BLaER1 (cell line): Measurements from ENCODE around the gene EEF1AKMT2.
"Not testable (repeated sequence)": the region's sequence is repeated elsewhere in the genome, so short reads cannot be mapped to it uniquely, and the experiment has no call there.

Experiments used
- H3K27ac ChIP-seq: shearing (Covaris generic); formaldehyde crosslinking; 2 replicates; pipeline ENCODE4 v1.8.1; 2022
- H3K27me3 ChIP-seq: shearing (Covaris generic); formaldehyde crosslinking; 2 replicates; pipeline ENCODE4 v1.8.1; 2022
- H3K36me3 ChIP-seq: shearing (Covaris generic); formaldehyde crosslinking; 2 replicates; pipeline ENCODE4 v1.8.1; 2022
- H3K4me1 ChIP-seq: shearing (Covaris generic); formaldehyde crosslinking; 2 replicates; pipeline ENCODE4 v1.8.1; 2022
- H3K4me2 ChIP-seq: shearing (Covaris generic); formaldehyde crosslinking; 2 replicates; pipeline ENCODE4 v1.8.1; 2022
- H3K4me3 ChIP-seq: shearing (Covaris generic); formaldehyde crosslinking; 2 replicates; pipeline ENCODE4 v1.8.1; 2022
- H3K9ac ChIP-seq: shearing (Covaris generic); formaldehyde crosslinking; 2 replicates; pipeline ENCODE4 v1.8.1; 2022
- H3K9me3 ChIP-seq: shearing (Covaris generic); formaldehyde crosslinking; 2 replicates; pipeline ENCODE4 v1.8.1; 2022
- H4K20me1 ChIP-seq: shearing (Covaris generic); formaldehyde crosslinking; 2 replicates; pipeline ENCODE4 v1.8.1; 2022
- Cebpa-rat ChIP-seq: shearing (Covaris generic); IDR thresholded peaks from 2 replicates; pipeline ENCODE4 v1.8.1; 2022

EEF1AKMT2 gene

DNA sequence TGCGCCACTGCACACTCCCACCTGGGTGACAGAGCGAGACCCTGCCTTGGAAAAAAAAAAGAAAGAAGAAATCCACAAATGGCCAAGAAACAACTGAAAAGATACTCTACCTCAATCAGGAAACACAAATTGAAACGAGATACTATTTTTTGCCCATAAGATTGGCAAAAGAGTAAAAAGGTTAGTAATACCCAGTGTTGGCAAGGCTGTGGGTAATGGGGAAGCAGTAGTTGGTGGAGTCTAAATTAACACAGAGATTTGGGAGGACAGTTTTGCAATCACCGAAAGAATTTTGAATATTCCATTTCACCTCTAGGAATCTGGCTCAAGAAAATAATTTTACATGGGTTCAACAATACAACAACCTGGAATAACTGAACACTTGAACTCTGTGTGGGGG, 29.8 kb upstream of the EEF1AKMT2 start:
- Histone ChIP-seq H3K4me1 (no peaks in the 10 kb centered on the region), H3K9me3 (peaks cover 15% of the 10 kb centered on the region), H3K4me2 (no peak overlapping the region), H4K20me1 (0 out of 2 replicates have a peak, but pooled peaks cover 10% of the 10 kb centered on the region), H3K27me3 (no peaks in the 10 kb centered on the region), H3K27ac (no peak overlapping the region), H3K9ac (no peak overlapping the region), H3K36me3 (peaks cover 71% of the 10 kb centered on the region), H3K4me3 (no peak overlapping the region)
- TF ChIP-seq Cebpa-rat = no peak

DNA sequence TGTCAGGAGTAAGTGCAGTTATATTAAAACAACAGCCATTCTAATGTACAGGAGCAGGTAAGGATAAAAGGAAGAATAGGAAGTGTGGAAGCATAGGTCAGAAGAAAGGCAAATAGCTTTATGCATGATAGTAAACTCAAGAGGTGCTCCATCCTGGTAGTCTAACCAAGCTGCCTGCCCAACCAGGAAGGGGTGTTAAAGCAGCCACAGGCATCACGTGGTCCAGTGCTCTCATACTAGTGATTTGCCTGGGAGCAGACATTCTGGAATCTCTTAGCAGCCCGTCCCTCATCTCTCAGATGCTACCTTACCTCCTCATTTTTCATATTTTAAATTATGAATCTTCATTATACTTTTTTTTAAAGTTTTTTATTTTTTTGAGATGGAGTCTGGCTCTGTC, 28.4 kb upstream of the EEF1AKMT2 start:
- H3K27ac ChIP-seq = no peak overlapping the region
- H3K27me3 ChIP-seq = no peaks in the 10 kb centered on the region
- 0 out of 2 replicates have a peak, but pooled peaks cover 10% of the 10 kb centered on the region for H4K20me1 ChIP-seq
- H3K4me2 ChIP-seq = no peak overlapping the region
- H3K9ac ChIP-seq = no peak overlapping the region
- peaks cover 7% of the 10 kb centered on the region; the same call in 1 of the 2 replicates for H3K4me1 ChIP-seq
- H3K4me3 ChIP-seq = no peak overlapping the region
- no peak for TF ChIP-seq Cebpa-rat
- H3K36me3 ChIP-seq = peaks cover 77% of the 10 kb centered on the region
- H3K9me3 ChIP-seq = peaks cover 15% of the 10 kb centered on the region

DNA sequence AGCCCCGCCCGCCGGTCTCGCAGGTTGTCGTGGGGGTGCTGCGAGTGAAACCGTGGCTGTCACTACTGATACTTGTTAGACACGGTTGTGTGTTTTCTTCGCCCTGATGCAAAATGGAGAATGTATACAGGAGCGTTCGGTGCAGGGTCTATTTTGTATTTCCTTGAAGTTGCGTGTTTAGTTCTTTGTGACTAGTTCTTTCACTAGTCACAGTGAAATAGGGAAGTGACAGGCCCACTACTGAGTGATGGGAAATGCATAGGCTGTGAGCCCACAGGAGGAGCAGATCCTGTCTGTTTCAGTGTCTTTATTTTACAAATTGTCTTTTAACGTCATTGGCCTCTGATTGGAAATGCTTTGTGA, 10.6 kb upstream of the EEF1AKMT2 start:
- H3K27me3 ChIP-seq = no peaks in the 10 kb centered on the region
- H4K20me1 ChIP-seq = peaks cover 28% of the 10 kb centered on the region
- H3K27ac ChIP-seq = peak overlapping the region; percentile 93
- peak overlapping the region; percentile 98 for H3K9ac ChIP-seq
- H3K4me2 ChIP-seq = peak overlapping the region; percentile 84
- H3K4me1 ChIP-seq = peaks cover 16% of the 10 kb centered on the region
- H3K9me3 ChIP-seq = no peaks in the 10 kb centered on the region
- peak overlapping the region; percentile 98 for H3K4me3 ChIP-seq
- no peak for TF ChIP-seq Cebpa-rat
- H3K36me3 ChIP-seq = peaks cover 9% of the 10 kb centered on the region

DNA sequence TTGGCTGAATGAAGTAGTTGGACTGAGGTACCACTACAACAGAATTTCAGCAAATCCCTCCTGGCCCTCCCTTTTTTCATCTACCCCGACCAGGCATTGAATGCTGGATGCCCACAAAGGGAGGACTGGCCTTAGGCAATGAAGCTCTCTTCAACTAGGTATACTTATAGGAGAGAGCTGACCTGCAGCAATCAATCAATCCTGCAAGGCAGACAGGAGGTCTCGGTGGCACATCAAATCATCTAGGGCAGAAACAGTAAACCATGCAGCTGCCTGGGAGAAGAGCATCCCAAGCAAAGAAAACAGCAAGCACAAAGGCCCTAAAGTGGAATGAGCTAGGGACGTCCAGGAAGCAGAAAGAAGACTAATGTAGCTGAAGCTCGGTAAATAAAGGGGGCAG, 7.5 kb upstream of the EEF1AKMT2 start:
- Histone ChIP-seq H3K27ac (no peak overlapping the region), H4K20me1 (peaks cover 20% of the 10 kb centered on the region; the same call in 1 of the 2 replicates), H3K27me3 (no peaks in the 10 kb centered on the region), H3K36me3 (no peaks in the 10 kb centered on the region), H3K4me2 (no peak overlapping the region), H3K4me3 (no peak overlapping the region), H3K9me3 (no peaks in the 10 kb centered on the region), H3K4me1 (peaks cover 16% of the 10 kb centered on the region), H3K9ac (no peak overlapping the region)
- TF ChIP-seq Cebpa-rat = no peak

DNA sequence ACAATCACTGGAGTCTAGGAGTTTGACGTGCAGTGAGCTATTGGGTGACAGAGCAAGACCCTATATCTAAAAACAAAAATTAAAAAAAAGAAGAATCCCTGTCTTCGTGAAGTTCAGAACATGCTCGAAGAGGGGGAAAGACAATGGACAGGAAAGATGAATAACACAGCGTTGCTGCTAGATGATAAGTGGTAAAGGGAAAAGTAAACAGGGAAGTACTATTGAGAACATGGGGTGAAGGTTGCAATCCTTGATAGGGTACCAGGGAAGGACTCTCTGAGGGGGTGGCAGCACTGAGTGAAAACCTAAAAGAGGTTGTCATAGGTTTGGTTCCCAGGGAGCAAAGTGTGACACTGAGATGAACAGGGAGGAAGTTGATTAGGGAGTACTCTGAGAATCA, 7.1 kb upstream of the EEF1AKMT2 start:
- Histone ChIP-seq H3K27ac (no peak overlapping the region), H3K9me3 (no peaks in the 10 kb centered on the region), H3K4me1 (peaks cover 16% of the 10 kb centered on the region), H3K4me3 (no peak overlapping the region), H3K4me2 (no peak overlapping the region), H3K9ac (no peak overlapping the region), H3K27me3 (no peaks in the 10 kb centered on the region), H3K36me3 (no peaks in the 10 kb centered on the region), H4K20me1 (peaks cover 20% of the 10 kb centered on the region; the same call in 1 of the 2 replicates)
- no peak for TF ChIP-seq Cebpa-rat

DNA sequence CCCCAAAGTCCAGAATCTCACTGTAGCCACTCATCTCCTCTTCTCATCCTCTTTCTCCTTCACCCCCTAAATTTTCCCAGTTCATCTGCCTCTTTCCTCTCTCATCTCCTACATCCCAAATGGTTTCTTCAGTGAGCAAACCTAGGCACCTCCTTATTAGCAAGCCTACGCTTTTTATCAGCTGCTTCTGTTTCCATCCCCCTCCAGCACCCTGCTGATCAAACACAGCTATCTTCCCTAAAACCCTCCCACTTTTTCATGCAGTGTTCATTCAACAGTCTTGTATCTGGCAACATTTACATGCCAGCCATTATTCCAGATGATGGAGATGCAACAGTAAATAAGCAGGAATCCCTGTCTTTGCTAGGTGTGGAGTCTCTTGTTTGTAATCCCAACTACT, 6.7 kb upstream of the EEF1AKMT2 start:
- no peak overlapping the region for H3K27ac ChIP-seq
- peaks cover 15% of the 10 kb centered on the region; the same call in 1 of the 2 replicates for H4K20me1 ChIP-seq
- H3K4me1 ChIP-seq = peaks cover 14% of the 10 kb centered on the region
- no peak overlapping the region for H3K4me3 ChIP-seq
- TF ChIP-seq Cebpa-rat = no peak
- no peak overlapping the region for H3K9ac ChIP-seq
- no peaks in the 10 kb centered on the region for H3K27me3 ChIP-seq
- H3K9me3 ChIP-seq = no peaks in the 10 kb centered on the region
- H3K4me2 ChIP-seq = no peak overlapping the region
- no peaks in the 10 kb centered on the region for H3K36me3 ChIP-seq

DNA sequence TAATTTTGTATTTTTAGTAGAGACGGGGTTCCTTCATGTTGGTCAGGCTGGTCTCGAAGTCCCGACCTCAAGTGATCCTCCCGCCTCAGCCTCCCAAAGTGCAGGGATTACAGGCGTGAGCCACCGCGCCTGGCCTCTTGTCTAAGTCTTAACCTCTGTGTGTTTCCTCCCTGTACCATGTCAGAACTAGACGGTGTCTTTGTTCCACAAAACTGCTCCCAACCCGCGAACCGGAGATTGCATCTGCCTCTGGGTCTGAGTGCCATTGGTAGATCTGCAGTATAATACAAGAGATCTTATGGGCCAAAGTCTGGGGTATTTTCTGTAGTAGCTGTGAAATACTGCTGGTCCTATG, 1.3 kb upstream of the EEF1AKMT2 start:
- H3K36me3 ChIP-seq = peaks cover 8% of the 10 kb centered on the region
- no peak overlapping the region for H3K27ac ChIP-seq
- peak overlapping the region; percentile 89 for H3K4me2 ChIP-seq
- no peak for TF ChIP-seq Cebpa-rat
- no peaks in the 10 kb centered on the region for H3K9me3 ChIP-seq
- H4K20me1 ChIP-seq = peaks cover 29% of the 10 kb centered on the region
- H3K9ac ChIP-seq = no peak overlapping the region
- no peaks in the 10 kb centered on the region for H3K27me3 ChIP-seq
- peak overlapping the region; percentile 87 for H3K4me3 ChIP-seq
- peaks cover 20% of the 10 kb centered on the region for H3K4me1 ChIP-seq

DNA sequence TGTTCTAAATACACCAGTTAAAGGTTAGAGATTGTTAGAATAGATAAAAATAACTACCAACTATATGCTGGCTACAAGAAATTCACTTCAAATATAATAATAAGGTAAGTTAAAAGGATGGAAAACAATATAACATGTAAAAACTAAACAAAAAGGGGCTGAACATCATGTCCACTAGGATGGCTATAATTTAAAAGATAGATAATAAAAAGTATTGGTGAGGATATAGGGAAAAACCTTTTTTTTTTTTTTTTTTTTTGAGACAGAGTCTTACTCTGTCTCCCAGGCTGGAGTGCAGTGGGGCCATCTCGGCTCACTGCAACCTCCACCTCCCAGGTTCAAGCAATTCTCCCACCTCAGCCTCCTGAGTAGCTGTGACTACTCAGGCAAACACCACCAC, 8.8 kb downstream of the EEF1AKMT2 start:
- peaks cover 55% of the 10 kb centered on the region for H3K36me3 ChIP-seq
- H3K27ac ChIP-seq, H3K9me3 ChIP-seq, H3K27me3 ChIP-seq, H3K4me2 ChIP-seq, H3K9ac ChIP-seq, H3K4me1 ChIP-seq, H4K20me1 ChIP-seq, H3K4me3 ChIP-seq: not testable (repeated sequence)

DNA sequence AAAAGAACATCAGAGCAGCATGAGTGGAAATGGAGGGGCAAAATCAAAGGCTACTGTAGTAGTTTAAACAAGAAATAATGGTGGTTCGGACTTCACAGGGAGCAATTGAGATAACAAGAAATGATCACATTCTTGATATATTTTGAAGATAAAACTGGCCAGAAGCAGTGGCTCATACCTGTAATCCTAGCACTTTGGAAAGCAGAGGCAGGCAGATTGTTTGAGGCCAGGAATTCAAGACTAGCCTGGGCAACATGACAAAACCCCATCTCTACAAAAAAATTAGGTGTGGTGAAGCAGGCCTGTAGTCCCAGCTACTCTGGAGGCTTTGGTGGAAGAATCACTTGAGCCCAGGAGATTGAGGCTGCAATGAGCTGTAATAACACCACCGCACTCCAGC, 22.9 kb downstream of the EEF1AKMT2 start:
- no peak for TF ChIP-seq Cebpa-rat
- peaks cover 41% of the 10 kb centered on the region for H3K36me3 ChIP-seq
- no peak overlapping the region for H3K4me2 ChIP-seq
- H3K9ac ChIP-seq = no peak overlapping the region
- H3K4me1 ChIP-seq = no peaks in the 10 kb centered on the region
- H3K27me3 ChIP-seq = no peaks in the 10 kb centered on the region
- H3K4me3 ChIP-seq = no peak overlapping the region
- H3K27ac ChIP-seq = no peak overlapping the region
- H3K9me3 ChIP-seq = peaks cover 28% of the 10 kb centered on the region
- H4K20me1 ChIP-seq = no peaks in the 10 kb centered on the region

DNA sequence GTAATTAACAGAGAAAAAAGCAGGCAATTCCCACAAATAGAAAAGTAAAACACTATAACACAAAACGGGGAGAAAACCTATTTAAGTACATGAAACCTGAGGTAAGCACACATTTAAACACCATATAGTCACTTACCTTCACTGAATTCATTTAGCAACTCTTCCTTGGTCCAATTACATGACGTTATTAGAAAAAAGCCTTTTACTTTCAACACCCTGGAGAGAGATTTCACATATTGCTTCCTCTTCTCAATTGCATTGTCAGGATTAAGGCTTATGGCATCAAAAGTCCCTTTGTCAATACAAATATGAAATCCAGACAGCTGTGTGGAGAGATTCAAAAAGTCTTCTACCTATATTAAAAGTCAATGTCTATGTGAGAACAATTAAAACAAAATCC, 26.4 kb downstream of the EEF1AKMT2 start:
- Histone ChIP-seq H3K4me1 (no peaks in the 10 kb centered on the region), H3K4me2 (no peak overlapping the region), H3K36me3 (peaks cover 25% of the 10 kb centered on the region), H3K9ac (no peak overlapping the region), H4K20me1 (no peaks in the 10 kb centered on the region), H3K9me3 (no peaks in the 10 kb centered on the region), H3K27me3 (no peaks in the 10 kb centered on the region), H3K27ac (no peak overlapping the region), H3K4me3 (no peak overlapping the region)
- no peak for TF ChIP-seq Cebpa-rat

DNA sequence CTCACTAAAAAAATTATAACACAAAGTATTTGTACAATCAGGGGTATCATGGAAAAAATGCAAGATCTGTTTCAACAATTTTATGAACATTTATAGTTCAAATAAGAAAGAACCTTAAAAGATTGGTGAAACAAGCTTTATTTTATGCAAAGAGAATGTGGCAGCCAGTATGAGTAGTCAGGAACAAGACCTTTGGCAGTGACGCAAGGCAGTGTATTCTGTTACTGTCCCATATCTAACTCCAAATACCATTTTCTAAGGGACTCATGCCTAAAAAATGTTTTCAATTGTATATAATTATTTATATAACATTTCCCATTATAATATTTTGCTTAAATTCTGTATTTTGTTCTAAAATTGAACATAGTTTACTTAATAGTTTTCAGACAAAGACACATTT, 28.4 kb downstream of the EEF1AKMT2 start:
- peaks cover 34% of the 10 kb centered on the region for H3K36me3 ChIP-seq

More for the DNA sequence above, 28.4 kb downstream of the EEF1AKMT2 start:
- Histone ChIP-seq H3K9ac (no peak overlapping the region), H4K20me1 (no peaks in the 10 kb centered on the region), H3K4me1 (peaks cover 2% of the 10 kb centered on the region), H3K27me3 (no peaks in the 10 kb centered on the region), H3K4me2 (no peak overlapping the region), H3K4me3 (no peak overlapping the region), H3K9me3 (no peaks in the 10 kb centered on the region), H3K27ac (no peak overlapping the region)
- no peak for TF ChIP-seq Cebpa-rat
